UCSD-AML1 (cell line): ENCODE data around the gene OCLN.
"Not testable (repeated sequence)": the region's sequence is repeated elsewhere in the genome, so short reads cannot be mapped to it uniquely, and the experiment has no call there.

Experiments used
- DNase-seq: peaks from one replicate; lab custom pipeline; 2025; ENCODE audit not compliant: unreplicated experiment; lab: John Stamatoyannopoulos, UW

Gene OCLN

GRCh38 chr5:69527128-69527770 lies 34.7 kb downstream of the OCLN start:
- no peak for DNase-seq

DNA sequence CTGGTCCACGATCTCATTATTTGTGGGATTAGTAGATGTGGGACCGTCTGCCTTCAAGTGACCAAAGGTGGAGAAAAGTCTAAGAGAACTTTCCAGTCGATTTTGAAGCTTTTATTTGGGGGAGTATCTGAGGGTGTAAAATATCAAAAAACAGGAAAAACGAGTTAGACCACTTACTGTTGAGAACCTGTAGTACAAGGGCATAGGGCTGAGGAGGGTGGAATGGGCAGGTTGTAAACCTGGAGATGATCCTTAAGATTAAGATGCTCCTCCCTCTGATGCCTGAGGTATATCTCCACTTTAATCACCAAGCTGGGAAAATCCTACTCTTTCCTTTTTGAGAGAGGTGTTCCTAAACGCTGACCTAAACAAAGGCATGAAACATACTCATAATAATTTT lies 35.4 kb downstream of the OCLN start:
- DNase-seq: no peak

DNA sequence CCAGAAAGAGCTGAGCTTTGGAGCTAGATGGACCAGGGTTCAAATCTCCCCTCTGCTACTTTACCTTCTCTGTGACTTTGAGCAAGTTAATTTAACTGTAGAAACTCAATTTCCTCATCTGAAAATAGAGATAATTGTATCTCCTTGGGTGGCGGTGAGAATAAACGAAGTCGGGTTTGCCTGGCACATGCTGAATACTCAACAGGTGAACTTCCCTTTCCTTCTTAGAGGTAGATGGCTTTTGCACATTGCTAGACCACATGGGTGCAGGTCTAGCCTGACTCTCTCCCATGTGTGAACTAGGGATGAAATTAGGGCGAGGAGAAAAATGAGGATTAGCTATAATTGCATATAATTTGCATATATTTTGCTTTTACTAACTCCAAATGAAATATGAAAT lies 36.0 kb downstream of the OCLN start:
- no peak for DNase-seq

DNA sequence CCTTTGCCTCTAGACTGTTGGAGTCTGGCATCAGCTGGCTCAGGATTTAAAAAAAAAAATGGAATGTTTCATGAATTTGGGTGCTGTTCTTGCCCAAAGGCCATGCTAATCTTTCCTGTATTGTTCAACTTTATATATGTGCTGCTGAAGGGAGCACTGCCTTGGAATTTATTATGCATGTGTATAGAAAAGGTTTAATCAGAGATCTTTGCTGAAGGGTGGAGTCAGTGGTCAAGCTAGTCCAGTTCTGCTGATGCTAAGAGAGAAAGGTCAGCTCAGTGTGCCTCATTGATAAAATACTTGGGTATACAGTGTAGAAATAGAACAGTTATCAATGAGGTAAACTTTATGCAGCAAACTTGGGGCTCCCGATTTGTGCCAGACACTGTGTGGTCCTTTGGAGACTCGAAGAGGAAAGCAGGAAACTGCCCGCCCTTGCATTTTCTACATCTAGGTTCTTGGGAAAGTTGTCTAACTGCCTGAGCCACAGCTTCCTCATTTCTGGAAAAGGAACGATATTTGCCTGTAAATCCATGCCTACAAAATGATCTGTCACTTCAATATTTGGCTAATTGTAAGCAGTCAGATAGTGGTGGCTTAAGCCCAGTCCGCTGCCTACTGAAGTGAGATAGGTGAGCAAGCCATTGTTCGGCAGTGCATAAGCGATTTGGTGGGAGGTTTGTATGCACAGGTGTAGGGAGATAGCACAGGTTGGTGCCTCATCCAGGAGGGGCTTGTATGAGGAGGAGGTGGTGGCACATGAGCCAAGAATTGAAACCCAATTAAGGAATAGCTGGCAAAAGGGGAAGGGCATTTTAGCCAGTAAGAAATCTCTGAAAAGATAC lies 38.2 kb downstream of the OCLN start:
- no peak for DNase-seq

GRCh38 chr5:69531406-69531801 lies 38.8 kb downstream of the OCLN start:
- DNase-seq: no peak

DNA sequence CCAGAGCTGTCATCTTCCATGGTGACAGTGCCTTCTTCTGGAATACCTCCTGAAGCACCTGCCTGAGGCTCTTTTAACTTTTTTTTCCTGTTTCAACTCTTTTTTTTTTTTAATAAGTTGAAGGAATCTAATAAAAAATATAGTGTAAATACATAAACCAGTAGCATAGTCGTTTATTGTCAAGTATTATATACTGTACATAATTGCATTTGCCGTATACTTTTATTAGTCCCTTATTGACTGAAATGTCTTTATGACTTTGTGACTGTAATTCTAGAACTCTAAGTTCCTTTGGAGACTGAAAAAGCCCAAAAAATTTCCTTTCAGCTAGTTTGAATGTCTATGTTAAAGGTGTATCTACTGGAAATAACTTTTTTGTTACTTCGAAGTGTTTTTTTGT lies 45.3 kb downstream of the OCLN start:
- DNase-seq: not testable (repeated sequence)

DNA sequence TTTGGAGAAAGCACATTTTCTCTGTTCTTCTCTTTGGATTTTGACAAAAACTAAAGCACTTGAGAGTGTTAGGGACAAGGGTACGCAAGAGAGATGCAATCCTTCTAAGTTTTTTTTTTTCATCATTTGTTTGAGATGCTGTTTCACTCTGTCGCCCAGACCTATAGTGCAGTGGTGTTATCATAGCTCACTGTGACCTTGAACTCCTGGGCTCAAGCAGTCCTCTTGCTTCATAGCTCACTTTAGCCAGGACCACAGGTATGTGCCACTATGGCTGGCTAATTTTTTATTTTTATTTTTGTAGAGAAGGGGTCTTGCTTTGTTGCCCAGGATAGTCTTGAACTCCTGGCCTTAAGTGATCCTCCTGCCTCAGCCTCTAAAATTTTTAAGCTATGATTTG lies 46.1 kb downstream of the OCLN start:
- DNase-seq: not testable (repeated sequence)

DNA sequence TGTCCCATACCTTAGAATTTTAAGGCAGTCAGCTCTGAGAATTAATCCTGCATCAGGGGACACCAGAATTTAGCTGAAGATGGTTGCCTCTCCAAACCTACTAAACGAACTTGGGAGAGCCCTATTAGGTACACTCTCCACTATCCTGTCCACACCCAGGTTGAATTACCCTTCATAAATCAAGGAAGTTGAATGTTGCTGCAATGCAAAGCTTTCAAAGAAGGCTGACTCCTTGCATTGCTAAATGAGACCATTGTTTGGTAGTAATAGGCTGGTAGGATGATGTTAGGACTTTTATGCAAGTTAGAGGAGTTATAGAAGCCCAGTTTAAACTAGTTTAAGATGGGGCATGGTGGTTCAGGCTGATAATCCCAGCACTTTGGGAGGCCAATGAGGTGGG lies 48.8 kb downstream of the OCLN start:
- DNase-seq: not testable (repeated sequence)

DNA sequence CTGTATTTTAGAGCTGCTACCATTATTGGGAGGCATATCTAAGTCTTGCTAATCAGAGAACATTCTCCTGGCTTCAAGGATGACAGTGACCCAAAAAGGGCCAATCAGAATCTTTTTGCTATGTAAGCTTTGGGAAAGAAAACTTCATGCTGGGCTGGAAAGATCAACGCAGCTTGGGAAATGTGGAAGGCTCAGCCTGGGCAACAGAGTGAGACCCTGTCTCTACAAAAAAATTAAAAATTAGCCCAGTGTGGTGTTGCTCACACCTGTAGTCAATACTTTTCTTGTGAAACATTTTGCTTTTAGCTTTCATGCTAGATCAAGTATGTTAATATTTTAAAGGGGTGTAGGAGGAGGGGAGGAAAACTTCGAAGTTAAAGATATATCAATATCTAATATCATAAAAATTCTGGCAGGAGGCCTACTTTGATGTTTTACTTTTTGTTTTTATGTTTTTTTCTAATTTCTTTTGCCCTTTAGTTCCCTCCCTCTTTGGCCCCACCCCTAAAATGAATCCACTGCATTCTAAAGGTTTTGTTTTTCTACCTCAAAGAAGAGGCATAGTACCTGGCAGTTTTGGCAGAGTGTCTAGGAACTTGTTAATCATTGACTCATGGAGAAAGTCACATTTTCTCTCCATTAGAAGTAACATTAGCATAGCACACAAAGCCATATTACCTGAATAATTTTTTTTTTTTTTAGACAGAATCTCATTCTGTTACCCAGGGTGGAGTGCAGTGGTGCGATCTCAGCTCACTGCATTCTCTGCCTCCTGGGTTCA lies 50.4 kb downstream of the OCLN start:
- not testable (repeated sequence) for DNase-seq

DNA sequence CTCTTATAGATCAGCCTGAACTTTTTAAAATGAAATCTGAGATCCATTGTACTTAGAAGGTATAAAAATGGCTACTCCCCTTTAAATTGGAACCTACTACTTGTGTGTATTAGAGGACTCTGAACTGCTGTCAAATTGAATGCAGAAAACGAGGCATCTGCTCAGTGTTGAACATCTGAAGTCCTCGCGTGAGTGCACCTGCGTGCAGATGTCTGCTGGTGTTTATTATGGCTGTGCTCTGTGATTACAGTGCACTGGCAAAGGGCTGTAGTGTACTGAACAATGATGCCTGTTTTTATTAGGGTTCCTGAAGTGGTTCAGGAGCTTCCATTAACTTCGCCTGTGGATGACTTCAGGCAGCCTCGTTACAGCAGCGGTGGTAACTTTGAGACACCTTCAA lies 52.0 kb downstream of the OCLN start:
- DNase-seq: not testable (repeated sequence)

DNA sequence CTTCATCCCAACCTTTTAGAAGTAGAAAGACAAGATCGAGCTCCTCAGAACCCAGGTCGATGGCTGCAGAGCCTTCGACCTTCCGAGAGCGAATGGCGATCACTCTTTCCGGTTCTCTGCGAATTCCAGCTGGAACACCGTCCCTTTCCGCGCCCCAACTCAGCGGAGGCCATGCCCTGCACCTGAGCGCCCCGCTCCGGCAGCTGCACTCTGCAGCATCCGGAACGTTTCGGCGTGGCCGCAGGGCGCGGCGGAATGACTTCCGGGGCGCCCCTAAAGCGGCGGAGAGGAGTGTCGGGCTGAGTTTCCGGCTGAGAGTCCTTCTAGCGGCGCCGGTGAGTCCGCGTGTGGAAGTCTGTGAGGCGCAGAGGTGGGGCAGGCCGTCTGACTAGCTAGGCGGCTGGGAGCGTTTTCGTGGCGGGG lies 67.3 kb downstream of the OCLN start, which contains the start of gene GTF2H2C:
TSS of gene GTF2H2C (plus strand) at position 284 of the 423 bp plus-strand sequence. CDS start 4,942 bp downstream, outside the sequence.
- not testable (repeated sequence) for DNase-seq

GRCh38 chr5:69560587-69561431 lies 68.2 kb downstream of the OCLN start:
- DNase-seq: not testable (repeated sequence)

GRCh38 chr5:69566172-69566571 lies 73.6 kb downstream of the OCLN start:
- not testable (repeated sequence) for DNase-seq

- not testable (repeated sequence) for DNase-seq
Observed at GRCh38 chr5:69568072-69568471, 75.5 kb downstream of the OCLN start.

DNA sequence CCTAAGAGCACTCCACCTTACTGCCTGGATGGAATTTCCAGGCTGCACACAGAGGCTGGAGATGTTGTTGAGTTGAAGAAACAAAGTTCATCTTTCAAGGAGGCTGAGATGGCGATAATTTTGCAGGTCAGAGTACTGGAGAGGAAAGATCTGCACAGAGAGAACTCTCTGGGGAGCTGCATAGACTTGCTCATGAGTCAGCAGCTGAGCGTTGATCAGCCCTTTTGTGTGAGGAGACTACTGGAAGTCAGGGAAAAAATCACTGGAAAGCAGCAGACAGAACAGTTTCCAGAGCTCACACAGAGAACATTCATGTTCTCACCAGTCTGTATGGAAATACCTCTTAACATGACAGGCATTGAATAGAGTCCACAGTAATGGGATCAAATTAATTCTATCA lies 90.8 kb downstream of the OCLN start:
- not testable (repeated sequence) for DNase-seq

DNA sequence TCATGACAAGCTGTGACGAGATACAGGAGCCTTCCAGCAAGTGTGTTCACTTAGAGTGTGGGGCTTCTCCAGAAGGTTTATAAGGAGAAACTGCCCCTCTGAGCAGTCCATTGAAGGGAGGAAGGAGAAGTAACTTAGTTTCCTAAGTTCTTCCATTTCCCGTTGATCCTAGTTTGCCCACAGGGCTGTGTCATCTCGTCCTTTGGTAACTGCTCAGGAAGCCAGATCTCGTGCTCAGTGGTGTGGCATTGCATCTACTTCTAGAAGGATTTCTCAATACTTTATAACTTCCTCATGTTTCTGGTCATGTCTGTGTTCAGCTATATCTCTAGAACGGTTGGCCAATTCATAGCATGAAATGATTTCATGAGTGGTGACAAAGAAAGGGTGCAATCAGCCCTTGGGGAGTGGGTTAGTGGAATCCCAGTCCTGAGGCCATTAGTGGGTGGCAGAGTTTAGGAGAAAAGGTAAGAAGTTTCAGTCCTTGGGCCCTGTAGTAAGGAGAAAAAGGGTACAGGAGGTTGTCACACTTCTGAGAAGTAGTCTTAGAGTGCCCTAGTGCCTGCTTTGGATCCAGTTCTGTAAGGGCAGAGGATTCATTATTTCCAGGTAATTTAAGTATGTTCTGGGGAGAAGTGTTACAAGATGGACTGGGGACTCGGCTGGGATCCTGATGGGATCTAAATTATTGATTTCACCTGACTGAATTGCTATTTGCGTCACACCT lies 103.7 kb downstream of the OCLN start:
- DNase-seq: not testable (repeated sequence)

- not testable (repeated sequence) for DNase-seq
Observed at GRCh38 chr5:69601947-69602346, 109.4 kb downstream of the OCLN start.

DNA sequence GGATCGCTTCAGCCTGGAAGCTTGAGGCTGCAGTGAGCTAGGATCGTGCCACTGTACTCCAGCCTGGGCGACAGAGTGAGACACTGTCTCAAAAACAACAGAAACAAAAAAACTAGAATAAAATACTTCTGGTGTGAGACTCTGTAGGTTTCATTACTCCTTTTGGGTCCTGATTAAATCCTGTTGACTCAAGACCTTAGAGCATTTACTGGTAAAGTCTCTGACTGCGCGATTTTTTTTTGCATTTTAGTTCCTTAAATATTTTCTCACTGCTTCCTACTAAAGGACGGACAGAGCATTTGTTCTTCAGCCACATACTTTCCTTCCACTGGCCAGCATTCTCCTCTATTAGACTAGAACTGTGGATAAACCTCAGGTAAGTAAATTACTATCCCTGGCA lies 114.2 kb downstream of the OCLN start:
- DNase-seq: not testable (repeated sequence)
